Activated CD8-positive, alpha-beta memory T cell treated with anti-CD3 and anti-CD28 coated beads for 36 hours (primary cell): ENCODE results near the gene AIFM3. TPM values are rescaled to one million over a fixed set of nuclear protein-coding genes. Genes with fewer than 3 reads are reported as not detected.

ENCODE experiments used
- CTCF ChIA-PET: fragments of 350-600 bp; sonication (Branson Sonifier 250); formaldehyde crosslinking; loops from one replicate; lab custom pipeline; 2021; ENCODE audit warnings: antibody characterized with exemption; lab: Charles Lee
- POLR2A ChIA-PET: fragments of 350-600 bp; sonication (Branson Sonifier 250); formaldehyde crosslinking; loops from one replicate; lab custom pipeline; 2021; ENCODE audit warnings: antibody characterized with exemption; lab: Charles Lee
- total RNA-seq, 2 experiments: library from RNA; stranded (reverse); gene quantifications; one replicate each; pipeline ENCODE4 v1.2.3, GENCODE V29; 2021

Gene AIFM3
- total RNA-seq, 2 experiments from 2014 or later = 0.08 TPM; not detected in 1

- ChIA-PET CTCF (no interaction called here), POLR2A (no interaction called here)
Measured at GRCh38 chr22:21022955-21023614, 56.0 kb downstream of the AIFM3 start.

DNA sequence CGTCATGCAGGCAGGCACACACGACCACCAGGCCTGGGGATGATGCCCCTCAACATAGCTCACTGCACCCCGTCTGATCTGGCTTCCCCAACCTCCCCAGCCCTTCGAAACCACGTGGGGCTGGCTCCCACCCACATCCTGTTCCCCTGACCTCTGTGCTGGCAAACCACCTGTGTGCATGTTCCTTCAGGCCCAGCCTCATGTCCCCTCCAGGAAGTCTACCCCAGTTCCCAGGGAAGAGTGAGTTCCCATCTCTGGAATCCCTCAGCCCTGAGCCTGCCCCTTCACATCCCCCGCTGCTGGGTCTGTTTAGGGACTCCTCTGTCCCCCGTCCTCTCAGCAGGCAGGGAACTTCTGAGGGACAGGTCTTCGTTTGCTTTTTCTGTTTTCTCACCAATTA, 58.2 kb downstream of the AIFM3 start:
- ChIA-PET POLR2A (no interaction called here), CTCF (no interaction called here)

DNA sequence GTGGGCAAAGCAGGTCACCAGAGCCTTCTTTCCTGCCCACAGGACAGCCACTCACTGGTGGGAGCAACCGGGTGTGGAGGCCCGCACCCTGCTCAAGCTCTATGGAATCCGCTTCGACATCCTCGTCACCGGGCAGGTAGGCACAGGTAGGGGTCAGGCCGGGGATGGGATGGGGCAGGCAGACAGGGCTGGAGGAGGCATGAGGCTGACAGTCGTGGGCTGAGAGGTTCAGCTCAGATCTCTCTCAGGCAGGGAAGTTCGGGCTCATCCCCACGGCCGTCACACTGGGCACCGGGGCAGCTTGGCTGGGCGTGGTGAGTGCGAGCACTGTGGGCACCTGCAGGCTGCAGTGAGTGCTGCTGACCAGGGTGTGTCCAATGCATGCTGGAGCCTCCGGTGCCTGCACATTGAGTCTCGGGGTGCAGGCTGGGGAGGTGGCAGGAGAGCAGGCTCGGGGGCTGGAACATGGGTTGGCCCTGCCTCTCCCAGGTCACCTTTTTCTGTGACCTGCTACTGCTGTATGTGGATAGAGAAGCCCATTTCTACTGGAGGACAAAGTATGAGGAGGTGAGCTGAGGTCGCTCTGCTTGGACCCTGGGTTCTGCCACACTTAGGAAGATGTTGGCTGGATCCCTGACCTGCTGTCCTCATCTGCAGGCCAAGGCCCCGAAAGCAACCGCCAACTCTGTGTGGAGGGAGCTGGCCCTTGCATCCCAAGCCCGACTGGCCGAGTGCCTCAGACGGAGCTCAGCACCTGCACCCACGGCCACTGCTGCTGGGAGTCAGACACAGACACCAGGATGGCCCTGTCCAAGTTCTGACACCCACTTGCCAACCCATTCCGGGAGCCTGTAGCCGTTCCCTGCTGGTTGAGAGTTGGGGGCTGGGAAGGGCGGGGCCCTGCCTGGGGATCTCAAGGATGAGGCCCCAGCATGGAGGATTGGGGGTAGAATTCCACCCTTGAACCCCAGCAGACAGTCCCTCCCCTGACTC, 59.0 kb downstream of the AIFM3 start:
- CTCF ChIA-PET = no interaction called here
- POLR2A ChIA-PET = no interaction called here

DNA sequence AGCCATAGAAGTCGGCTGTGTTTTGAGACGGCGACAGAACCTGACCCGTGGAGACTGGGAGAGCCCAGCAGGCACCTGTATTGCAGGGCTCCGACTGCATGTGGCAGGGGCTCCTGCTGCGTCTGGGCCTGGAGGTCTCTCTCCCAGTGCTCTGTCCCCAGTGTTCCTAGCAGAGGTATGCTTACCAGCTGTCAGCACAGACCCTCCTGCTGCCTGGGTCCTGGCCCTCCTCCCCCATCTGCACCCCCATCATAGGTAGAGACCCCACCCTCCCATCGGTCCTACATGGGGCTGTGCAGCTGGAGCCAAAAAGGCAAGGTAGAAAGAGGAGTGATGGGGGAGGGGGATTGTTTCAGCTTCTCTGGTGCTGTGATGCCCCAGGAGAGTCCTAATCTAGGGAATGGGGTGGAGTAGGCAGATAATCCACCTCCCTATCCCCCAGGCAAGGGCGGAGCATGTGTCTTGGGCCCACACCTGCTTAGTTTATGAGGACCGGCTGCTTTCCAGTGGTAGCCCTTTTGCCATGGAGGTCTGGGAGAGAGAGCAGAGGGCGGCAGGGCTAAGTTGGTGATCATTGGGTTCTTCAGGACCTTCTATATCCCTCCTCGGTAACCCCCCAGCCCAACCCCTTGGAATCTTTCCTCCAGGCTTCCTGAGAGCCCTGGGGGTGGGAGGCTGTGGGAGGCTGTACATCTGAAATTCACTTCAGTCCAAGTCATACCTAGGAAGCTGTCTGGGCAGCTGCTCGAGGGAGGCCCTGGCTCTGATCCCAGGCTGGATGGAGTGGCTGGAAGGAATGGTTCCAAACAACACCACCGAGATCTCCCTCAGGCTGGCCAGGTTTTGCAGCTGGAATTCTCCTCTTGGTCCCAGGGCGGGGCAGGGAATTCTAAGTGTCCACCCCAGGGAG, 60.0 kb downstream of the AIFM3 start:
- CTCF ChIA-PET = no interaction called here
- POLR2A ChIA-PET = no interaction called here

DNA sequence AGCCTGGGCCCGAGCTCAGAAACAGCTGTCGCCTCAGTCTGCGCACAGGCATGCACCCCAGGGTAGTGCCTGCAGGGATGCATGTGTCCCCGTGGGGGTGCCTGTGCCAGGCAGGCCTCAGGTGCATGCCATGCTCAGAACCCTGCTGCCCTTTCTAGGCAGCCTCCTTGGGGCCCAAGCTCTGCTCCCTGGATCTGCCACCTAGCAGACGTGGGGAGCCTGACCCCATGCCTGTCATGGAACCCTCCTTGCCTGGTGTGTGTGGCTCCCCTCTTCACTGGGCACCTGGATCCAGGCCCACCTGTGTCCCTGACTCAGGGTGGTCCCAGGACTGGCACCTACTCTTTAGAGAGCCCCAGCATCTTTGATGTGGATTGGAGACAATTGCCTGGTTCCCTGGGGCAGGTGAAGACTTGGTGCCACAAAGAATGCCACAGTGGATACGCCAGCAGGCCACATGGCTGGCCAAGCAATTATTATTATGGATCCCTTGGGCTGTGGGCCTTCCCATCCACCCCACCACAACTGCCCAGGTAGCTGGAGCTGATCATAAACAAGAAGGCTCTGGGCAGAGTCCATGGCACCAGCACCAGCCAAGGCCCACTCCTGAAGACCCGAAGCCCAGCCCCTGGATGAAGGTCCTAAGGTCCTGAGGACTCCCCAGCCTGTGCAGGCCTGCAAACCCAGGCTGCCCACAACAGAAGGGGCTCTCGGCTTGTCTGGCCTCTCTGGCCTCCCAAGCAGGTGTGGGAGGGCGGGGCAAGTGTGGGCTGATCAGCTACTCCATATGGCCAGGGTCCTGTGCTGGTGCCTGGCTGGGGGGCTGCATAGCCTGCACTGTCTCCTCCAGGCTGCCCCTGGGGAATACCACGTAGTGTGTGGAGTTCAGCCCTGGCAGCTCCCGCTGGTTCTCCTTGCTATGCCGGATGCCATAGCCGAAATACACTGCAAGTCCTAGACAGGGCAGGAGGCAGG, 61.5 kb downstream of the AIFM3 start:
- POLR2A ChIA-PET = no interaction called here

DNA sequence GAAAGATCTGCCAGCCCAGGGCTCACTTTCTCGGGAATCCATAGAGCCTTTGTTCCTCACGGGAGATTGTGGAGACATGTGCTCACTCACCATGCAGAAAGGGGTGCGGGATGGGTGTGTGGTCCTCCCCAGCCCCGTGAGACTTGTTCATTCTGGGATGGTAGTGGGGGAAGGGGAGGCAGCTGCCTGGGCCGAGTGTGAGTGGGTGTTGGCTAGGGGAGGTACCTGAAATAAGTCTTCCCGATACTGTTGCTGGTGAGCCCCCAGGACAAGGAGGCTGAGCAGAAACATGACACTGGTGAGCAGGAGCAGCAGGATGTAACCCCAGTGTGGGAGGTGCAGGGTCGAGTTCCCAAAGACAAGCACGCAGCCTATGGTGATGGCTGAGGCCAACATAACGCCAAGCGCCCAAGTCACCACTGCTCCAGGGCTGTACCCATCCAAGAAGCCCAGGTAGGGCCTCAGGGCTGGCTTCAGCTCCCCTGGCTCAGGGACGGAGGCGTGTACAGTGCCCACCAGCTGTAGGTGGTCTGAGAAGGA, 62.5 kb downstream of the AIFM3 start:
- POLR2A ChIA-PET = no interaction called here
- CTCF ChIA-PET = no interaction called here

More for the DNA sequence above, 61.5 kb downstream of the AIFM3 start:
- CTCF ChIA-PET = no interaction called here

DNA sequence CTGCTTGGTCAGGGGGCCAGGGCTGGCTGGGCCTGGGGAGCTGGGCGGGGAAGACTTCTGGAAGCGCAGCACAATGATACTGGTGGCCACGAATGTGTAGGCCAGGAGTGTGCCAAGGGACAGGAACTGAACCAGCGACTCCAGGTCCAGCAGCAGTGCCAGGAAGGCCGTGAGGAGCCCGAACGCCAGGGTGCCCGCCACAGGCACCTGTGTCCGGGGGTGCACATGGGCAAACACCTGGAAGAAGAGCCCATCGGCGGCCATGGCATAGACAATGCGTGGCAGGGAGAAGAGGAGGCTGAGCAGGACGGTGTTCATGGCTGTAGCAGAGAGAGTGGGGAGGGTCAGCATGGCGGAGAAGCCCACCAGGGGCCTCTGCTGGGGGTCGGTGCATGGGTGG, 63.0 kb downstream of the AIFM3 start:
- ChIA-PET CTCF (no interaction called here), POLR2A (no interaction called here)

Other genes with a start within 250 kb of the AIFM3 start
- not detected for gene SERPIND1, start 193.1 kb upstream of the AIFM3 start, total RNA-seq
- gene PI4KA, start 108.4 kb upstream of the AIFM3 start, total RNA-seq = 10 to 100 TPM; 57.9 to 59.0 TPM
- gene SNAP29, start 108.2 kb upstream of the AIFM3 start, total RNA-seq = 10 to 100 TPM; 20.2 to 20.7 TPM
- gene CRKL, start 49.8 kb upstream of the AIFM3 start, total RNA-seq = 10 to 100 TPM; 85.3 to 86.2 TPM
- gene LZTR1, start 15.0 kb downstream of the AIFM3 start, total RNA-seq = 10 to 100 TPM; 62.6 to 74.2 TPM
- gene THAP7, start 34.9 kb downstream of the AIFM3 start, total RNA-seq = 10 to 100 TPM; 35.3 to 39.2 TPM
- gene P2RX6, start 47.9 kb downstream of the AIFM3 start, total RNA-seq = under 1 TPM; 0.38 to 0.40 TPM
- gene SLC7A4, start 65.3 kb downstream of the AIFM3 start, total RNA-seq = under 1 TPM; 0.19 to 0.61 TPM
- not detected for gene LRRC74B, start 78.7 kb downstream of the AIFM3 start, total RNA-seq